Stimulated activated CD8-positive, alpha-beta memory T cell treated with anti-CD3 and anti-CD28 coated beads, Interleukin-12 subunit alpha, Interleukin-12 subunit beta, amount 100 ng/mL, for 24 hours (primary cell): ENCODE data around the gene CES1.
"Not testable (repeated sequence)": the region's sequence is repeated elsewhere in the genome, so short reads cannot be mapped to it uniquely, and the experiment has no call there.

Experiments
- DNase-seq: peaks from one replicate; pipeline ENCODE4 v3.0.0-alpha.2; 2020; ENCODE audit errors: extremely low read depth

Gene CES1

DNA sequence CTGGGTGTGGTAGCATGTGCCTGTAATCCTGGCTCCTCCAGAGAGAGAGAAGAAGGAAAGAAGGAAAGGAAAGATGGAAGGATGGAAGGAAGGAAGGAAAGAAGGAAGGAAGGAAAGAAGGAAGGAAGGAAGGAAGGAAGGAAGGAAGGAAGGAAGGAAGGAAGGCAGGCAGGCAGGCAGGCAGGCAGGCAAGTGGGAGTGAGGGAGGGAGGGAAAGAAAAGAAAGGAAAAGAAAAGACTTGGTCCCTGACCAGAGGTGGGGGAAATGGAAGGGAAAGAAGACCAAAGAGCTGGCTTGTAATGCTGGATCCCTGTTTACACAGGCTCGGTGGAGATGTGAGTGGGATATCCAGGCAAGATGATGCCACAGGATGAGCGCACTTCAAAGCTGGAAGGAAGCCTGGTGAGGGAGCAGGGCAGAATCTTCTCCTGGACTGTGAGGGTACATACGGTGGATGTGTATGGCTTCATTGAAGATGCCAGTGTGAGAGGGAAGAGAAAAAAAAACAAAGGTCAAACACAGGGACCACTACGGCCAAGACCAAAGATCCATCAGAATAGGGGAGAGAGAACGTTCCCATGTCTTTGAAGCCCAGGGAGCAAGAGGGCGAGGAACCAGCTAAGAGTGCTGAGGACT lies 2.1 kb downstream of the CES1 start:
- no peak for DNase-seq

DNA sequence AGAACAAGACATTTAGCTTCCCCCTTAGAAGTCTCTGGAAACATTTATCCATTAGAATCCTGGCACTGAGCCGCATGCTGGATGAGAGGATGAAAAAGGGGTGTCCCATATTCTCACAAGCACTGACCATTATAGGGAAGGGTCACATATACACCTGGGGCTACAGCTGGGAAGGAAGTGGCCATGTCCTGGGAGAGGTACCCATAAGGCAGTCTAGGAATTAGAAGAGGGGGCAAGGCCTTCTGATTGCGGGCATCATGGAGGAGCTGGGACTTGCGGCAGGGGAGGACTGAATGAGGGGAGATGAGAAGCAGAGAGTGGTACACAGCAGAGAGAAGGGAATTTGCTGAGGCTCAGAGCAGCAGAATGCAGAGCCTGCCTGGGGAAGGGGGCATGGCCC lies 3.7 kb downstream of the CES1 start:
- not testable (repeated sequence) for DNase-seq

DNA sequence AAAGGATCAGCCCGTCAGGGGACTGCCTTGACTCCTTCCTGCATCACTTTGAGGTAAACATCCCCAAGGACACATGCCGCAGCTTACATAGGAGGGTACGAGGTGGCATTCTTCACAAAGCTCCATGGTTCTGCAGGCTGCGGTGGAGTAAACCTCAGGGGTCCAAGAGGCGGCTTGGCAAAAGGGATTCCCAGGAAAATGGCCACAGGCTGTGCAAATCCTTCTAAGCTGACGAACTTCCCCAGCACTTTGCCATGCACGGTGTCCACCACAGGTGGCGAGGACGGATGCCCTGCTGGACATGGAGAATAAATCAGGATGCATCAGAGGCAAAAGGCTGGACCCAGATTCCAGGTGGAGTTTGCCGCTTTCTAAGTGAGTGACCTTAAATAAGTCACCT lies 4.2 kb downstream of the CES1 start:
- DNase-seq, result no peak

DNA sequence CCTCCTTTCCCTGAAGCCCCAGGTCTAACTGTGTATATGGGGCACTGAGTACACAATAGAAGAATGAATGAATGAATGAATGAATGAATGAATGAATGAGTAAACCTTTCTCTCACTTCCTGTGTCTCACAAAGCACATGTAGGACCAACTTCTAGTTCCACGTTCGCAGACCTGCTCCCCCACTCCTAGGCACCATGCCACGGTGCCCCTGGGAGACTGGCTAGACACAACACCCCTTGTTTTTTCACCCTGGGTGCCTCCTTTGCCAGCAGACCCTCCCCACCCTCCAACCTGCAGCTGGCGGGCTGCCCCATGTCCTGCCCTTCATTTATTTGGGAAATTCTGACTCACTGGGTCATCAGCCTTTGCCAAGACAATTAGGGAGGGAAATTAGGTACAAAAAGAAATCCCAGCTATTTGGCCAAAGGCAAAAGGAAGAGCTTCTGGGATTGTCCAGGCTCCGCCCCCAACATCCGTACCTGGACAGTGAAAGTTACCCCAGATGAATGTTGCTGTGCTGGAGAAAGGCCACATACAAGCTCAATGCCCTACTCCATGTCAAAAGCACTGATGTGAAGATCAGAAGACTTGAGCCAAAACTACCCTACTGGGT lies 7.7 kb downstream of the CES1 start:
- no peak for DNase-seq

DNA sequence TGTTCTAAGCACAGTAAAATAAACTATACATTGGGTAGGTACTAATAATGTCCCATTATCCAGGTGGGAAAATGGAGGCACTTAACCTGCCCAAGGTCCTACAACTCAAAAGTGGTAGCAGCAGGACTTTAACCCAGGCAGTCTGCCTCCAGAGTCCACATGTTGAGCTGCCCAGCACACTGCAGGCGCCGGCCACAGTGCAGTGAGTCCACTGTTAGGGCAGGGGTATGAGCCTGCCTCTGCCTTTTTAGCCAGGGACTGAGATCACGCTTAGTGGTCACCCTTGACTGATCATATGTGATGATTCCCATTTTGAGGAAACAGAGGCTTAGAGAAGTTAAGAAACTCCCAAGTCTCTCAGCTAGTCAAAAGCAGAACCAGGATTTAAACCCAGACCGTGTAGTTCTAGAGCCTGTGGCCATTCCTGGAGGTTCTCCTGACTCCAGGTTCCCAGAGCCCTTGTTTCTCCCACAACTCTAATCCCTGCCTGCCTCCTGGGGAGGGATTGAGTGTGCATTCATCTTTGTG lies 8.4 kb downstream of the CES1 start:
- DNase-seq, result no peak

DNA sequence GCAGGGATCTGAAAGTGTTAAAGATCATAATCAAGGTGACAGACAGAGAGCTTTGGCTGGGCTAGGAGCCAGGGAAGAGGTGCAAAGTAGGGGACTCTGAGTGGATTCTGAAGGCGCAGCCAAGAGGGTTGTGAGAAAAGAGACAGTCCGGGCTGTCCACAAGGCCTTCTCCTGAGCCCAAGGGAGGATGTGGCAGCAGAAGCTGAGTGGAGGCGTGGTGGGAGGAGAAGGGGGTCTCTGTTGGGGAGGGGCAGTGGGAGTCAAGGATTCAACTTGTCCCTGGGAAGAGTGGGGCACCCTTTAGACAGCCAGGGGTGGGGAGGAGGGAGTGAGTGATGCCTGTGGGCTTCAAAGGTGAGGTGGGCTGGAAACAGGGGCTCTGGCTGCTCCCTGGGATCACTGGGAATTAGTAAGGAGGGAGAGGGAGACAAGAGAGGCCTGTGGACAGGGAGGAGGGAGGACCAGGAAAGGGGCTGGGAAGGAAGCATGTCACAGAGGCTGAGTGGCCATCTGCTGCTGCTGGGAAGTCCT lies 10.6 kb downstream of the CES1 start:
- no peak for DNase-seq

DNA sequence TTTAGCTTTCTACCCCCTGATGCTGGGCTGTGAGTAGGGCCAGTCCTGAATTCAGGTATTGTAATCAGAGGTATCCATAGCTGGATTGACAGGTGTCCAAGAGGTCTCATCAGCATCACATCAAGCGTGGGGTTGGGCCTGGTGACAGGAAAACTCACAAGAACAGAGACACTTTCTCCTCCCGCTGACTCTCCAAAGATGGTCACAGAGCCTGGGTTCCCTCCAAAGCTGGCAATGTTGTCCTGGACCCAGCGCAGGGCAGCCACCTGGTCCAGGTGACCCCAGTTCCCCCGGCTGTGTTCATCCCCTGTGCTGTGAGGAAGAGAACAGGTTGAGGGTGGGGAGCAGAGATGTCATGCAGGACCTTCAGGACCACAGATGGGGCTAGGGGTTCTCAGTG lies 11.7 kb downstream of the CES1 start:
- DNase-seq, result no peak

DNA sequence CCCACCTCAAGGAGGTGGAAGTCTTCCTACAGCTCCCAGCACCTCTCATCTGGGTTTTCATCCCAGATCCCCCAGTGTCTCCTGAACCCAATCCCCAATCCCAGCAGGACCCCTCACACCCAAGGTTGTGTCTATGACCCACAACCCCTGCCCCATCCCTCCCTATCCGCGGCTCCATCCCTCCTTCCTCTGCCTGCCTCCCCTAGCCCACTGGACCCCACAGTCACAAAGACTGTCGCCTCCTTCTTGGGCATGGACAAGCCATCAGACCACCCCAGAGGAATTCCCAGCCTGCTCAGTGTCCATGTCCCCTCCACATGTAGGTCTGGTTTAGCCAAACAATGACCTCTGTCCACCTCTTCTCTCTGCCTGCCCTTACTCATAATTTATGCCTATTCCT lies 12.3 kb downstream of the CES1 start:
- no peak for DNase-seq

DNA sequence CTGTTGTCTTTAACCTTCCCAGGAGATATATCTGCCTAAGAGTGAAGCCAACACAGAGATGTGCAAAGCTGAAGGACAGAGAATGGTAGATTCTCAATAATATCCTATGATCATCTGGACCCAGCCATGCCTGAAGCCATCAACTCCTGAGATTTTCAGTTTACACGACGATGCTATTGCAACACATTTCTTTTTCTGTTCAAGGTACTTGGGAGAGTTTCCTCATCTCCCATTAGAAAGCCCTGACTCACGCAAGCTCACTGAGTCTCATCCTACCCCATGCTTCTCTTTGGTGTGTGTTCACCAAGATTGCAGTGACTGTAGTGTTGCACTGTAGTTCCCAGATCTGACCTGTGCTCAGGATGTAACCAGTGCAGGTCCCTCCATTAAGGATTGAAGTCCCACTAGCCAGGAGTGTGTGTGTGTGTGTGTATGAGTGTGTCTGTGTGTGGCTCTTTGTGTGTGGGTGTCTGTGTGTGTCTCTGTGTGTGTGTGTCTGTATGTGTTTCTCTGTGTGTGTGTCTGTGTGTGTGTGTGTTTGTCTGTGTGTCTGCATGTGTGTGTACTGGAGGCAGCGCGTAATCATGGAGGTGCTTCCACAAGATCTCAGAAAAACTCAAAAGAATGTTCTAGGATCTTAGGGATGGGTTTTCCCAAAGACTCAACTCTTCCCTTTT lies 15.5 kb downstream of the CES1 start:
- DNase-seq, result no peak

DNA sequence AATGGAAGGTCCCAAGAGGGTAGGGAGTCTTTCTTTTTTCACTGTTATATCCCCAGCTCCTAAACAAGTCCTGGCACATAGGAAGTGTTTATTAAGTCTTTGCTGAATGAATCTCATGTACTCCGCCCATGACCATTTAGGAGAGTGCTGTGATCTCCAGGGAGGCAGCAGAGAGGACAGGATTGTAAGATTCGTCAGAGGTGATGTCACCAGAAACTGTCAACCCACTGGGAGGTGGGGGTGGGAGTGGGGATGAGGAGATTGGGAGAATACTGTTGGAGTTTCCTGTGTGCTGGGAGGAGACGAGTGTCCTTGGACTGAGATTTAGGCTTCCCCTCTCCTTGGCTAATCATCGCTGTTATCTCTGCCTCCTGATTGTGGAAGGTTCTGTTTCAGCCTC lies 16.7 kb downstream of the CES1 start:
- not testable (repeated sequence) for DNase-seq

DNA sequence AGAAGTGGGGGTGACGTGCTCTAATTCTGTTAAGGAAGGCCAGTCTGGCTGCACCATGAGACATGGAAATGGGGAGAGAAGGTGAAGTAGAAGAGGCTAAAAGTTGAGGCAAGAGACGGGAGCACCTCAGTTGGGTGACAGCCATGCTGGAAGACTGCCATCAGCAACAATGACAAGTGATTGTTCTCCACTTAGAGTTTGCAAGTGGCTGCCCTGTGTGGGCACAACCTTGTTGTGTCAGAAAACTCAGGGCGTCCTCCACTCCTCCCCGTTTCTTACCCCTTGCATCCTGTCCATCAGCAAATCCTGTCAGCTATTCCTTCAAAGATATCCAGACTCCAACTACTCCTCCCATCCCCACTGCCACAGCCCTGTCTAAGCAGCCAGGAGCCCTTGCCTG lies 17.6 kb downstream of the CES1 start:
- no peak for DNase-seq

DNA sequence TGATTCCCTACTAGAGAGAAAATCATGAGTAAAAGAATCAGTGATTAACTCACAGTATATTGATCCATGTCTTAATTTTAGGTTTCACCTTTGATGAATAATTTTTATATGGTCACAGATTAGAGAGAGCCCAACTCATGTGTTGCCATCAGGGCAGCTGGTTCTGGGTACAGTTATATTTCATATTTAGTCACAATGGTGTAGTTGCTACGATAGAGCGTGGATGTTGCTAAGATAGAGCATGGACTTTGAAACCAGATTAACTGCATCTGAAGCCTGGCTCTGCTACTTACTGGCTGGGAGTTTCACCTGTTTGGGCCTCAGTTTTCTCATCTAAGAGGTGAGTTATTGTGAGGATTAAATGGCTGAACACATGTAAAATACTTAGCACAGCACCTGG lies 18.7 kb downstream of the CES1 start:
- not testable (repeated sequence) for DNase-seq

DNA sequence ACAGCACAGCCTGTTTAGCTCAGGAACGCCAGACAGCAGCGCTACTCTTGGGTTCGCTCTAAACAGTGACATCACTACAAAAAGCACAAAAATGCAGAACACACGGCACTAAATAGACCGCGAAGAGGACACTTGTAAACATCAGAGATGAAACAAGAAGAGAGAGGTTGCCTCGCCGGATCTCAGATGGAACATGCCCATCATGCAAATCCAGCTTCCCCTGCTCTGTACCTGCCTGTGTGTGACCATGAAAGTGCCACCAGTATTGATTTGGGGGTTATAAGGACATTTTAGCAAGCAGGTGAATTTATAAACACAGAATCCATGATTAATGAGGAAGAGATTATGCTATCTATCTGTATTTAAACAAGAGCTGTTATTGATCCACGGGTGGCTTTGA lies 19.2 kb downstream of the CES1 start:
- DNase-seq, result not testable (repeated sequence)

DNA sequence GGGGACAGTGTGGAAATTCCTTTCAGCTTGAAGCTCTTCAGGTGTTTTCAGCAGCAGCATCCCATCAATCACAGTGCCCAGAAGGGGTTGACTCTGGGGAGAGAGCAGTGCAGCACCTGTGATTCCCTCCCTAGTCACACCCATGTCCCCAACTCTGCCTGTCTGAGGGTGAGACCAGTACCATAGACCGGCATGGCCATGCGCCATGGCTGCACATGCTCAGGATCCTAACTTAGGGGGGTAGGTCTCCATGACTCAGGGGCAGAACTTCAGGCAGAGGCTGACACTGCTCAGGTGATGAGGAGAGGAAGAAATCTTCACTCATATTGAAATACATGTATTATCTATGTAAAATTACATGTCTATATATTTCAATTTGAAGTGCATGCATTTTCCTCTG lies 19.9 kb downstream of the CES1 start:
- no peak for DNase-seq

DNA sequence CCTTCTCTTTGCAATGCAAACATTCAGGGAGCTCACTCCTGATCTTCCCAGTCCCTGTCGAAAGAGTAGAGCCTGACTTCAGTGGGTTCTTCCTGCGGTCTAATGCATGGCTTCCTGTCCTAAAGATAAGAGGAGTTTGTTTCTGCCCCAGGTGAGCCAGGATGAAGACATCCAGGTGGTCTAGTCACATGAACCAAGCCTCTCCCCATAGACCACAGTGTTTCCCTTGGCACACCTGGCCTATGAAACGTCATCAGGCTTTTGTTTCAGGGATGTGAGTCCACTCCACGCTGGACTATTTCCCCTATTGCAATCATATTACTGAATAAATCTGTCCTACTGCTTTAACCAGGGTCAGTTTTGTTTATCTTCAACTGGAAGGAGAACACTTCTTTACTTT lies 21.1 kb downstream of the CES1 start:
- DNase-seq, result no peak

DNA sequence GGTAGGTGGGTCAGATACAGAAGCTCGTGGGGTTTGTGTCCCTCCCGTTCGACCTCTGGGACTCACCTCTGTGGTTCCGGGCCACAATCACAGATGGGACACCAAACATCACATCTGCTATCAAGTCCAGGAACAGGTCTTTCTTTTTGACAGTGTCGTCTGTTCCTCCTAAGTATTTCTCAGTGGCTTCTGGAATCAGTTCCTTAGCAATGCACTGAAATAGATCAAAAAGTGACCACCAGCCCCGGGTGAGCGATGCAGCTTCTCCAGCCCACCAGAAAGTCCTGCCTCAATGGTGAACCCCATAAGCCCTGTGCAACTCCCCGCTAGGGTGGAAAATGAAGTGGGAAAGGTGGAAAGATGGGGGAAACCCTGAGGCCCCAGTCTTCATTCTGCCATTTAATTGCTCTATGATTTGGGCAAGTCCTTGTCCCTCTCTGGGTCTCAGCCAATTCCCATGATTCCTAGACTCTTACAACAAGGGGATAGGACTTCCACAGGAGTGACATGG lies 22.4 kb downstream of the CES1 start:
- no peak for DNase-seq

DNA sequence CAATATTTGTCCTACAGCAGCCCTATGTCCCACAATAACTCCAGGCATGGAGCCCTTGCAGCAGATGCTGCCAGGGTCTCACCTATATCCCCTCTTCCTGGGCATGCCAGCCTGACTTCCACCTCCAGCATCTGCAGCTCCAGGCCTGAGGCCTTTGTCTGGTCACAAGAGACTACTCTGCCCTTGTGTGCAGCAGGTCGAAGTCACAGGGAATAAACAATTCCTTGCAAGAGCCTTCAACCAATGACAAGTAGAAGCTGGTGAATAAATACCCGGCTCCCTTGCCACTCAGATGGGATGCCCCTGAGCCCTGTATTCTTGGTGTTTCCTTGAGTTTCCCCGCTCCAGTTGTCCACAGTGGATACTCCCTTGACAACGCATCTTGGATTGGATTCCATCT lies 23.0 kb downstream of the CES1 start:
- no peak for DNase-seq

DNA sequence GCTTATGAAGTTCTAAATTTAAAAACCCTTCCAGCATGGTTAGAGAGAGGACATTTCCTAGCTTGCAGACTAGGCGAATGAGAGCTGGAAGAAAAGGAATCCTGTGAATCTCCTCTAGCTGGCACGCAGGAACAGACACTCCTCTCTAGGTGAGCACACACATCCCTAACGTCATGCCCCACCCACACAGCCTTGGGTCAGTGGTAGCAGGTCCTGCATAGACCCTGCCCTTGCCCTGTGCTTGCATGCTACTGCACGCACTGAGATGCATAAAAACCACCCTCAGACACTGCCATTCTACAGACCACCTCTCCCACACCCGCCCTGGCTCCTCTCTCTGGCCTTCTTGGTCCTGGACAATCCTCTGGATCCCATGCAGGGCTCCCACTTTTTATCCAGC lies 23.5 kb downstream of the CES1 start:
- no peak for DNase-seq

DNA sequence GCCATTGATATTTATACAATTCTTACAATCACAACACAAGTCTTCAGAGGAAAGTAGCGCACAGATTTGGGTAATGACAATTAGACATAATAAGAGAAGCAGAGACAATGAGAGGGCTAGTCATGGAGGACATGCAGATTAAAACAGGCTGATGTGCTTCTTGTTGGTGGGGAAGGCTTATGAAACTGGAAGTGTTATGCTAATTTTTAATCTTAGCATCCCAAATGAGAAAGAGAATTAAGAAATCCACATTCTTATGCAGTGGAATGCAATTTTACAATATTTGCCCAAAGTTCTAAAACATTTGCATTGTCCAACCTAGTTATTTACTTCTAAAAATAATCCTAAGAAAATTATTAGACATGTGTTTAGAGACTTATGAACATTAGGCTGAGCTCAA lies 24.6 kb downstream of the CES1 start:
- not testable (repeated sequence) for DNase-seq

DNA sequence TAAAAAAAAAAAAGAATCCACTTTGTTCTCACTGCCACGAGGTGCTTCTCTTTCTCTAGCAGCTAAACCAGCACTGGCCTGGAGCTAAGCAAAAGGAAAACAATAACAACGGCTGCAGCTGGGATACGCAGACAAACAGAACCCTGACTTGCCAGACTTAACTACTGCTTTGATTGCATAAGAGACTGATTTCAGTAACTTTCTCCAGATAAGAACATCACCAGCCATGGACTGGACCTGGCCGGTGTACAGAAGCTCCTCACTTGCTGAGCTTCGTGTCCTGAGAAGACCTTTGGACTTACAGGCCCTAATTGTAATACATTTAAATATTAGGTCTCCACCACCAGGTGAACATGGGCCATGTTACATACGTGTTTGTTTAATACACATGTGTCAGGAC lies 27.8 kb downstream of the CES1 start:
- DNase-seq, result not testable (repeated sequence)

DNA sequence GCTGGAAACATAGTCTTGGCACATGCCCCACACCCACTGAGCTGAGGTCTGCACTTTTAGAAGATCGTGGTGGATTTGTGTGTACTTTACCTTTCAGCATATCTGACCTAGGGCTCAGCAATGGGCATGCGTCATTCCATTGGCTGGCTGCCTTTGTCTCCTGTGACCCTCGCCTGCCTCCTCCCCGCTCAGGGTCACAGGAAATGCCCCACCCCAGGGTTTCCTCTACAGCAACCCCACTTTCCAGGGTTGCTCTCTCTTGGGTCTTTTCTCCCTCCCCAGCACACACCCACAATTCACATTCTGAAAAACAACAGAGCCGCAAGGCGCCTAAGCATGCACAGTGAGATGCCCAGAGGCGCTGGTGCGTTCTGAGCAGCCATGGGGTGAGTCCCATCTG lies 29.2 kb downstream of the CES1 start:
- DNase-seq, result not testable (repeated sequence)

DNA sequence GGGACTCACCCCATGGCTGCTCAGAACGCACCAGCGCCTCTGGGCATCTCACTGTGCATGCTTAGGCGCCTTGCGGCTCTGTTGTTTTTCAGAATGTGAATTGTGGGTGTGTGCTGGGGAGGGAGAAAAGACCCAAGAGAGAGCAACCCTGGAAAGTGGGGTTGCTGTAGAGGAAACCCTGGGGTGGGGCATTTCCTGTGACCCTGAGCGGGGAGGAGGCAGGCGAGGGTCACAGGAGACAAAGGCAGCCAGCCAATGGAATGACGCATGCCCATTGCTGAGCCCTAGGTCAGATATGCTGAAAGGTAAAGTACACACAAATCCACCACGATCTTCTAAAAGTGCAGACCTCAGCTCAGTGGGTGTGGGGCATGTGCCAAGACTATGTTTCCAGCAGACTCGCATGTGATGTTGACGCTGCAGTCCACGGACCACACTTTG lies 39.9 kb downstream of the CES1 start:
- not testable (repeated sequence) for DNase-seq

DNA sequence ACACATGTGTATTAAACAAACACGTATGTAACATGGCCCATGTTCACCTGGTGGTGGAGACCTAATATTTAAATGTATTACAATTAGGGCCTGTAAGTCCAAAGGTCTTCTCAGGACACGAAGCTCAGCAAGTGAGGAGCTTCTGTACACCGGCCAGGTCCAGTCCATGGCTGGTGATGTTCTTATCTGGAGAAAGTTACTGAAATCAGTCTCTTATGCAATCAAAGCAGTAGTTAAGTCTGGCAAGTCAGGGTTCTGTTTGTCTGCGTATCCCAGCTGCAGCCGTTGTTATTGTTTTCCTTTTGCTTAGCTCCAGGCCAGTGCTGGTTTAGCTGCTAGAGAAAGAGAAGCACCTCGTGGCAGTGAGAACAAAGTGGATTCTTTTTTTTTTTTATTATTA lies 41.4 kb downstream of the CES1 start:
- not testable (repeated sequence) for DNase-seq
